GM19025 (cell line): Measurements from ENCODE around the gene ASPSCR1.

Experiments
- ATAC-seq: cut with Tn5 transposase; IDR thresholded peaks from one replicate; pipeline ENCODE4 v1.9.1; 2021; ENCODE audit warnings: mild to moderate bottlenecking, low read depth, moderate library complexity; ENCODE audit not compliant: unreplicated experiment

The ASPSCR1 gene

DNA sequence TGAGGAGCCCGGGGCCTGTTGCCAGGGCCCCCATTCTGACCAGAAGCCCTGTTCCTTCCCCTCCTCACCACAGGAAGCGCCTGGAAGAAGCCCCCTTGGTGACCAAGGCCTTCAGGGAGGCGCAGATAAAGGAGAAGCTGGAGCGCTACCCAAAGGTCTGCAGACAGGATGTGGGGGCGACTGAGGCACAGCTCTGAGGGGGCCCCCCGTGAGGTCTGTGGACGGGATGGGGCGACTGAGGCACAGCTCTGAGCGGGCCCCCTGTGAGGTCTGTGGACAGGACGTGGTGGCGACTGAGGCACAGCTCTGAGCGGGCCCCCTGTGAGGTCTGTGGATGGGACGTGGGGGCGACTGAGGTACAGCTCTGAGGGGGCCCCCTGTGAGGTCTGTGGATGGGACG lies 32.0 kb downstream of the ASPSCR1 start:
- no peak for ATAC-seq

DNA sequence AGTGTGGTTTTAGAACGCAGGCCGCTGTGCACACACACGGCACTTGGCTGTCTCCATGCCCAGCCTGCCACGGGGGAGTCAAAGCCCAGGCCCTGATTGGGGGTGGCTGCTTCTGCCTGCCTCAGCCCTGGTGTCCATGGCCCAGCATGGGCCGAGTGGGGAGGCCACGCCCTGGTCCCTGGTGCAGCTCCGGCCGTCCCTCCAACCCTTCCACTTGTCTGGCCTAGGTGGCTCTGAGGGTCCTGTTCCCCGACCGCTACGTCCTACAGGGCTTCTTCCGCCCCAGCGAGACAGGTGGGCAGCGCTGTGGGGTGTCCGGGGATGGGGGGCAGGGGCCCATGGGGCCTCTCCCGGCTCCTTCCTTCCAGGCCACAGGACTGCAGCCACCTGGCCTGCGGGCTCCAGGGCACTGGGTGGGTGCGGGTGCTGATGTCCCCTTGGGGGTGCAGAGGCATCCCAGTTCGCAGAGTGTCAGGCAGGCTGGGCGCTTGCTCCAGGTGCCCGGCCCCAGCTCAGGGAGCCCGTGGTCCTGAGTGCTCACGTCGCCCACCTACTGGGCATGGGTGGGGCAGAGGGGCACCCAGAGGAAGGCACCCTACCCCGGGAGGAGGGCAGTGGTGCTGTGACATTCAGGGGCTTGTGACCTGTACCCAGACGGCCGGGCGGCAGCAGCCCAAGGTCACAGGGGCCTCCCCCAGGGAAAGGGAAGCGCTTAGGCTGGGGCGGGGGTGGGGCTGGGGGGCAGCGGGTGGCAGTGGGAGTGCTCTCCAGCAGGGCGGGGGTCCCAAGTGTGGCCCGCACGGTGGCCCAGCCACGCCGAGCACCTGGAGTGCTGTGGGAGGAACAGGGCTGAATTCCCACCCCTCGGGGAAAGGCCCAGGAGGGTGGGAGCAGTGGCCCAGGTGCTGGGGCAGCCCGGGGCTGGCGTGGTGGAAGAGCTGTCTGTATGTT lies 33.4 kb downstream of the ASPSCR1 start:
- no peak for ATAC-seq

DNA sequence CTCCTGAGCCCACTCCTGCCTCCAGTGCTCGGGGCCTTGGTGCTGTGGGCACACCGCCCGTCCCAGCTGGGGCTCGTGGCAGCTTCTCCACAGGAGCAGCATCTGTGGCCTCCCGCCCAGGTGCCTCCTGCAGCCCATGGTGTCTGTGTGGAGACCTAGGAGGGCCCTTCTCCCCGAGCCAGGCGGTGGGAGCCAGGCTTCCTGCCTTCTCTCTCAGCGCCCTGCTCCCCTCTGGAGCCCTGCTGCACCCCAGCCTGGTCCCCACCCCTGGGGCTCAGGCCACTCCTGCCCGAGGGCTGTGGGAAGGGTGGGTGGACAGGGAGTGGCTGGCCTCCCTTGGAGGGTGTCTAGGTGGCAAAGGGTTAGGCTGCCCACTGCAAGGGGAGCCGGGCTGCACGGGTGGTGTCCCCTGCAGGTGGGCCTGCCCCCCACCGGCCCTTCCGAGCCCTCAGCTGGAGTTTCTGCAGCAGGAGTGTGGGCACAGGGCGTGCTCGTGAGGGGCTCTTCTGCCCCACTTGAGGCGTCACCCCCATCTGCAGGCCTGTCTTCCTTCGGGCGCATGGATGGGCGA lies 34.3 kb downstream of the ASPSCR1 start:
- ATAC-seq, result no peak

DNA sequence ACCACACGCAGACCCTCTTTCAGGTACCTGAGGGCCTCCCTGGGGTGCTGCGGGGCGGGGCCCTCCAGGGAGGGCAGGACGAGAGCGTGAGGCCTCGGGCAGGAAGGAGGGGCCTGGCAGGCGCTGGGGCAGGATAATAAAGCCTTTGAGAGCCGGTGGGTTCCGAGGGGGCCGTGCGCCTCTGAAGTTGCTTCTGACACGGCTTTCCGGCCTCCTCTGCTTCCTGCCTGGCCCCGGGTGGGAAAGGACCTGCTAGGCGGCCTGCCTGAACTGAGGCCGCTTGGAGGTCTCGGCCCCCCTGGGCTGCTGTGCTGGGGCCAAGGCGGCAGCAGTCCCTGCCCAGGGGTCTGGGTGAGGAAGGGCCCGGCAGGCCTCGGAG lies 34.8 kb downstream of the ASPSCR1 start:
- no peak for ATAC-seq

DNA sequence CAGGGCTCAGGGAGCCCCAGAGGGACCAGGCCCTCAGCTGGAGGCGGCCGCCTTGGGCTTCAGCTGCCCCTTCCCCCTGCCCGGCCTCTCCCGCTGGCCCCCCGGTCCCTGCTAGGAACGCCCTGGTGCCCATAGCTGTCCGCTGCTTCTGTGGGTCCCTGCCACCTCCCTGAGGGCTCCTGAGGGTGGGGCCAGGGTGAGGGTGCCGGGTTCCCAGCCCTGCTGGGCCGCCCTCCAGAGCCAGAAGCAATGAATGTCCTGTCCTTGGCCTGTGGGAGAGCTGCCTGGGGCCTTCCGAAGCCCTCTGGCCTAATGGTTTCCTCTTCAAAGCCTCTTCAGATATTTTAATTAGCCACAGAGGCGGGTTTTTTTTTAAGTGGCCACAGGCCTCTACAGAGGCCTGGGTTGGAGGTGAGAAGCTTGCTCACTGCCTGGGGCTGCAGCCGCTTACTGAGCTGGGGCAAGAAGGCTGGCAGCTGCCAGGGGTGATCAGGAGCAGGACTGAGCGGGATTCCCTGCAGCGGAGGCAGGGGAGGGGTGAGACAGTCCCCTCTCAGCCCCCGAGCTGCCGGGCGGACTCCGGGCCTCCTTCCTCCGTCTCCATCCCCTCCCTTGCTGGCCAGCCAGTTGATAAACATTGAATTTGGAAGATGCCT lies 35.3 kb downstream of the ASPSCR1 start:
- no peak for ATAC-seq

DNA sequence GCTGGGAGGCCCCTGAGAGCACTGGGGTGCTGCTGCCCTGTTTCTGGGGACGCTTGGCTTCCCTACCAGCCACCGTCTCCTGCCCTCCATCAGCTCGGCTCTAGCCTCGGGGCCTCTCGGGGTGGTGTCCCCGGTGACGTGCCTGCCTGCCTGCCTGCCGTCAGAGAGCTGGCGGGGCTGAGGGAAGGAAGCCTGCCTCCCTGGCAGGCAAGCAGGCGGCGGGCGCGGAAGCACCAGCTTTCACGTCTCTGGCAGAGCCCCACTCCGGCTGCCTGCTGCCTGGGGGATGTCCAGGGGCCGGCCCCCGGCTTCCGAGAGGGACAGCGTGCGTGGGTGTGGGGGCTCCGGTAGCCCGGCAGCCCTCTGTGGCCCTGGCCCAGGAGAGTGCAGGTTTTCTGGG lies 35.9 kb downstream of the ASPSCR1 start:
- ATAC-seq, result no peak

DNA sequence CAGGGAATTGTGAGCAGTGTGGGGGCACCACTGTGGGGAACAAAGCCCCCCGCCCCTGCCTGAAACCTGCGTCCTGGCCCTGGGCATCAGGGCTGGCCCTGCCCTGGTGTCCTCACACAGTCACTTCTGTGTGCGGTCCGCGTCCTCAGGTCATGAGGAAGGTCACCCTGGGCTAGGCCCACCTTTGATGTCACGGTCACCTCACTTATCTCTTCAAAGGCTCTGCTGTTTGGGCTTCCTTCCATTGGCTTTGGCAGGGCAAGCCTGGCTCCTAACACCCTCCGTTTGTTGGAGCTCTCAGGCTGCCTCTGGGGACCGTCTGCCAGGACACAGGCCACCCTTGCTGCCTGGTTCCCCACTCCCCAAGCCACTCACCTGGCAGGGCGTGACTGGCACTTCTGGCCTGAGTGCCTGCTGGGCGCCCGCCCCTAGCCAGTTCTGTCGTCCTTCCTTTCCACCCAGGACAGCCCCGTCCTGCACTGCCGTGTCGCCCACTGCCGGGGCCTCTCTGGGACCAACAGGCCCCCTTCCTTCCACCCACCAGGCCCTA lies 36.4 kb downstream of the ASPSCR1 start:
- ATAC-seq, result no peak

DNA sequence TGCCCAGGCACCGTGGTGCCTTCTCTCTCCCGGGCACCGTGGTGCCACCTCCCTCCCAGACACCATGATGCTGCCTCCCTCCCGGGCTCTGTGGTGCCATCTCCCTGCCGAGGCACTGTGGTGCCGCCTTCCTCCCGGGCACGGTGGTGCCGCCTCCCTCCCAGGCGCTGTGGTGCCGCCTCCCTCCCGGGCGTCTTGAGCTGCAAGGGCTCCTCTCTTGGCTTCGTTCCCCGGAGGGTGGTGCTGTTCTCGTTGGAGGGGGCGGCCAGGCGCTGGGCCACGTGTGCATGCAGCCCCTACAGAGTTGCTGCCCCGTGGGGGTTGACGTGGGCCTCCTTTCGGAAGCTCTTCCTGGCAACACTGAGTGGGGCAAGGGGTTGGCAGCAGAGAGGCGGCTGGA lies 37.0 kb downstream of the ASPSCR1 start:
- no peak for ATAC-seq

DNA sequence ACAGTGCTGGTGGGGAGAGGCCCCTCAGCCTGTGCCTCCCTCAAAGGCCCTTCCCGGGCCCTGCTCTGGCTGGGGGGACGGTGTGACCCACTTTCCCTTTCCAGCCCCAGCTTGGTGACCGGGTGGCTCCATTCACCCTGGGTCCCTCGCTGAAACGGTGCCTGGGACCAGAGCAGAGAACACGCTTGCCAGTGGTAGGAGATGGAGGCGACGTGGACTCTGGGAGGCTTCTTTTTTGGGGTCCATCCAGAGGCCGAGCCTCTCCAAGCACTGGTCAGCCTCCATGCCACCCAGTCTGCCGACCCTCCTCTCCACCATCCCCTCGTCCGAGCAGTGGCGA lies 37.5 kb downstream of the ASPSCR1 start:
- ATAC-seq, result no peak

DNA sequence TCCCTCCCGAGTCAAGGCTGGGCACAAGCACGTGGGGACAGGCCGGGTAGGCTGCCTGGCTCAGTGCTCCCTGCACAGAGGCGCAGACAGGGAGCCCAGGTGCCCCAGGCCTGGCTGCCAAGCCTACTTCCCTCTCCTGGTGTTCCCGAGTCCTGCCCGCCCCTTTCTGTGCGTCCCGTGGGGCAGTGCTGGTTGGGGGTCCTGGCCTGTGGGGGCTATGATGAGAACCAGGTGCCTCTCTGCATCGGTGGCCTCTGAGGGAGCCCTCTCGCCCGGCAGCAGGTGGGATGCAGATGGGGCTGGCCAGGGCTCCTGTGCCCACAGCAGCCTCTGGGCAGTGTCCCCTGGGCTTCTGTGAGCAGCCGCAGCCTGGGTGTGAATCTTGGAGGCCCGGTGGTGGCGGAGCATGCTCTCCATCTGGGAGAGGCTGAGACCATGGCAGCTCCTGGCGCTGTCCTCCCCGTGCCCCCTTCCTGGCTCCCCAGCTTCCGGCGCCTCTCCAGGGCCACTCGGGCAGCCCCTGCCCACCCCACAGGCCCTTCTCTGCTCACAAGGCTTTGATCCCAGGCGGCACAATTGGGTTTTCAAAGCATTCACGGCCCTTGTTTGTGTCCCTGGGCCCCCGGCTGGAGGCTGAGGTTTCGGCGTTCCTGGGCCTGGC lies 38.0 kb downstream of the ASPSCR1 start:
- no peak for ATAC-seq

DNA sequence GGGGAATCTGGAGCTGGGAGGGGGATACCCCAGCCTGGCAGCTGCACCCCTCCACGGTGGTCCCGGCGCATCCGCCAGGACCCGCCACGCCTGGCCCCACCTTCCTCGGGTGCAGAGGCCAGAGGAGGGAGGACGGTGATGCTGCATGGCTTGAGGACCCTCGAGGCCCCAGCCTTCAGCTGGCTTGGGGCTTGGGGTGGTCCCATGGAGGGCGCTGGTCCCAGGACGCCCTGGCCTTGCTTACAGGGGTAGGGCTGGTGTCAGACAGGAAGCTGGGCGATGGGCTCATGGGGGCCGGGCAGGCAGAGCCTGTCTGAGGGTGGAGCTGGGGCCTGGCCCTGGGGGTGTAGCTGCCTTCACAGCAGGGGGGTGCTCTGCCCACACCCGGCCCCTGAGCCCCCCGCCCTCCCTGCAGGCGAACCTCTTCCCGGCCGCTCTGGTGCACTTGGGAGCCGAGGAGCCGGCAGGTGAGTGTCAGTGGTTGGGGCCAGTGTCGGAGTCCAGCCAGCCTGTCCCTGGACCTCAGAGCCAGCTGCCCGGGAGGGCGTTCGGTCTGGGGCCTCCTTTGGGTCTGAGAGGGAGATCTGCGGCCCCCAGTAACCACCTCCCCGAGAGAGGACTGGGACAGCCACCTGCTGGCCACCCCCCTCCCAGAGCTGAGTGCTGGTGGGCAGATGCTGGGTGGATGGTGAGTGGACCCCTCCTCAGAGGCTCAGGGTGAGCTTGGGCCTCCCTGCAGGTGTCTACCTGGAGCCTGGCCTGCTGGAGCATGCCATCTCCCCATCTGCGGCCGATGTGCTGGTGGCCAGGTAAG lies 38.8 kb downstream of the ASPSCR1 start:
- ATAC-seq, result no peak

DNA sequence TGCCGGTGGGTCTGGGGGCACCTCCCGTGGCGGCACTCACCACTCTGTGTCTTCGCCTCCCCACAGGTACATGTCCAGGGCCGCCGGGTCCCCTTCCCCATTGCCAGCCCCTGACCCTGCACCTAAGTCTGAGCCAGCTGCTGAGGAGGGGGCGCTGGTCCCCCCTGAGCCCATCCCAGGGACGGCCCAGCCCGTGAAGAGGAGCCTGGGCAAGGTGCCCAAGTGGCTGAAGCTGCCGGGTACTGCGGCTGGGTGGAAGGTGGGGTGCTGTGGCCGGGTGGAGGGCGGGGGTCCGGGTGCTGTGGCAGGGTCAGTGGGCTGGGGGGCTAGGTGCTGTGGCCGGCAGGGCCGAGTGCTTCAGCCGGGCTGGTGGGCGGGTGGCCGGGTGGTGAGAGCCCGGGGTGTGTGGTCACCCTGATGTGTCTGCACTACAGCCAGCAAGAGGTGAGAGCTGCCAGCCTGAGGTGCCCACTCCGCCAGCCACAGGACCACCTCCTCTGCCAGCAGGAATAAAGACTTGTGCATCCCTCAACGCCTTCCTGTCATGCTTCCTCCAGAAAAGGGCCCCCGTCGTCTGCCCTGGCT lies 39.5 kb downstream of the ASPSCR1 start:
- ATAC-seq, result no peak

DNA sequence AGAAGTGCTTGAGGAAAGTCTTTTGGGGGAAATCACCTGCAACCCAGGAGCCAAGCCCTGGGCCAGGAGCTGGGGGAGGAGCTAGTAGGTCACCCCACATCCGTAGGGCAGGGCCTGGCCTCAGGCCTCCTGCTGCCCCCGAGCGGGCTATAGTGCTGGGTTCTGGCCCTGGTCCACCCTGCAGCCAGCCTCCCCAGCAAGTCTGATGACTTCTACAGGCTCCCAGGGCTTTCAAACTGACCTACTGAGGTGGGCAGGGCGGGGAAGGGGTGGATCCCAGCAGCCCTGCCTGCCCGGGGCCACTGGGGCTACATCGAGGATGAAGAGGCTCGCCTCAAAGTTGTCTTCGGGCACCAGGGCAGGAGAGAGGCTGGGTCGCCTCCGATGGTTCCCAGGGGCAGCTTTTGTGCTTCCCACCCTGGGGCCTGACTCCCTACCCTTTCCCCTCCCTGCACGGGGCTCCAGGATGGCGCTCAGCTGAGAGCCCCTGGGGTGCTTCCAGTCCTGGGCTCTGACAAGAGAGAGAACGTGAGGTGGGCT lies 40.3 kb downstream of the ASPSCR1 start:
- ATAC-seq, result no peak

DNA sequence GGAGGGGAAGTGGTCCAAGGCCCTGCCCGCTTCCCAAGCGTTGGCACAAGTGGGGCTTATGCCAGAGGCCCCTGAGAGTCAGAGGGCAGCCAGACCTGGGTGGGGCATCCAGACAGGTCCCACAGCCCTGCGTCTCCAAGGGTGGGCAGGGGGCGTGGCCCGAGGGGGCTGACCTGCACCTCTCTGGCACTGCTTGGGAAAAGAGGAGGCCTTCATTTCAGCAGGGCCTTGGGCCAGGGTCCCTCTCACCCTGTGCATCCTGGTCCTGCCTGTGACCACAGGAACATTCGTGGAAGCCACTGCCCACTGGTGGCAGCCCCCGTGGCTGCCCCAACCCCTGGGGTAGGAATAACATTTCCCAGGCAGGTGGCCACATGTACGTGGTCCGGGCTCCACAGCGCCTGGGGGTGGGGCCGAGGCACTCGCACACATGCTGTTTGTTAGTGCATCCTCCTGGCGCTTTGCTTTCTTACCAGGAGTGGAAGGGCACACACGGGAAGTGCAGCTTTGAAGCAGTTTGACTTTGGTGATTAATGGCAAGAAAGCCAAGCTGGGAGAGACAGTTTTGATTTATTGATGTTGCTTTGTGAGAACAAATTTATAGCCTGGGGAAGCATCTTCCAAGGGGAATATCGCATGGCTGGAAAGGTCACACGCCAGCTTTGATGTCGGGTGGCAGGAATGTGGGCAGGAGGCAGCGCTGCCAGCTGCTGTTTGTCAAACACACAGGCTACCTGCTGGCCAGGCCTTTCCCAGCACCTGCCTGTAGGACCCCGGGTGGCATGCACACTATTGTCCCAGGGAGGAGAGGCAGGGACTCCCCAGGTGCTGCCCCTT lies 40.9 kb downstream of the ASPSCR1 start:
- ATAC-seq, result no peak

DNA sequence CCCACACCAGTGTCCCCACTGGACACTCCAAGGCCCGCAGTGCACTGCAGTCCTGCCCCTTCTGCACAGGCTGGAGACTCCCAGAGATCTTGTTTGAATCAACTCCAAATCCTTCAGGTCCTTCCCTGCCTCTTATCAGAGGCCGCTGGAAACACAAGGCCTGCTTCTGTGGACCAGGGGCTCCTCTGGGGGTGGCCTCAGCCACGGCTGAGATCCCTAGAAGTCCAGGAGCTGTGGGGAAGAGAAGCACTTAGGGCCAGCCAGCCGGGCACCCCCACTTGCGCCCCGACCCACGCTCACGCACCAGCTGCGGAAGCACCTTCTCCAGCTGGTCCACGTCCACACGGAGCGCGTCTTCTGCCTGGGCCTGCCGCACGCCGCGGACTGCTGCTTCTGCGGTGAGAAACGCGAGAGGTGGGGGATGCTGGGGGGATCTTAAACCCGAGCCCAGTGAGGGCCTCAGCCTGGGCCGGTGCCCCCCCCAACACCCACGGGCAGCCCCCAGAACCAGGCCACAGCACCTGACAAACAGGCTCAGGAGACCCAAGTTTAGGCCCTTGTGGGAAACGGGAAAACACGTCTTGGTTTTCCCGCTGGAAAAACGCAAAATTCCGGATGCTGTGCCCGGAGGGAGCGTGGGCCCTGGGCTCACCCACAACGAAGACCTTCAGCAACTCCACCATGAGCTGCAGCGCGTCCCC lies 41.7 kb downstream of the ASPSCR1 start:
- ATAC-seq, result no peak

DNA sequence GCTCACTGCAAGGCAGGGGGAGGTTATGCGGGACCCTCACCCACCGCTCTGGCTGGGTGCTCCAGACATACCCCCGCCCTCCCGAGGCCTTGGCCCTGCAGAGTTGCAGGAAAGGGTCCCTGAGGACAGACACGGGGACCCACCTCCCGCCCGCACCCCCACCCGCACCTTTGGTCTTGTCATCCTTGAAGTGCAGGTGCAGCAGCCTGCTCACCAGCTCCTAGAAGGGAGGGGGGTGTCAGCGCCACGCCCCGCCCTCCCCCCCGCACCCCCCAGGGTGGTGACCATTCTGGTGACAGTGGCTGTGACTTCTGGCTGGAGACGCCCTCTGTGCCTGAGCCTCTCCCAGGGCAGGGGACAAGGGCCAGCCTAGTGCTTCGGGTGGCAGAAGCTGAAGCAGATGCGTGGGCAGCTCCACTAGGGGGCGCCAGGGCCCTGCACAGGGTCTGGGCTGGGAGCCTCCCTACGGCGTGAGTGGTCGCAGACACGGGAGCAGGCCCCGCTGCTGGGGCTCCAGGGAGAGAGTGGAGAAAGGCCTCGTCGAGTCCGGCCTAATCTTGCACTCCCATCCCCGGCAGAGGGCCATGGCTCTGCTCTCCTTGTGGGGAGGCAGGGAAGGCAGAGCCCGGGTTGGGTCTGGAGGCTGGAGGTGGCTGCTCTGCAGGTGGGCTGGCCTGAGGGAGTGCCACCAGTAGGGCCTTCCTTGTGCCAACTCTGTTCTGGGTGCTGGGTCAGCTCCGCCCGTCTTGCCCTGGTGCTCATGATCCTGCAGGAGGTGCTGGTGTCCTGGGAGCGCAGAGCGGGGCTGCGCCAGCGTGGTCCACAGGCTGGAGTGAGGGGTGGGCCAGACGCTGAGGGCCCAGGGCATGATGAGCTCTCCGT lies 42.5 kb downstream of the ASPSCR1 start:
- no peak for ATAC-seq

DNA sequence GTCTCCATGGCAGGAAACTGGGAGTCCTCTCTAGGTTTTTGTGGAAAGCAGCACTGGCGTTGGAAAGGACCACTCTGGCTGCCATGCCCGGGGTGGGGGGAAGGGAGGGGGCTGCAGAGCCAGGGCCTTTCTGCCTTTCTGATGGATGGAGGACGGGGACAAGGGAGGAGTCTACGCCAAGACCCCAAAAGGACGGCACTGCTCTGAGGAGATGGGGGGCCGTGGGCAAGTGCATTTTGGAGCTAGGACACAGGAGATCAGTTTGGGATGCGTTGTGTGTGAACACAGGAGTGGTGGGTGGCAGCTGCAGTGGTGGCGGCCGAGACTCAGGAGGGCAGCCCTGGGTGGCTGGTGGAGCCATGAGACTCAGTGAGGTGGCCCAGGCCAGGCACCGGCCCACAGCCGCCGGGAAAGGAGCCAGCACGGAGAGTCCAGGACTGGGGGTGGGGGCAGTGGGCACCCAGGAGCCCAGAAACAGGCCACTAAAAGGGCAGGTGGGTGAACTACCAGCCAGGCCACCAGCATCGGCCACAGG lies 43.2 kb downstream of the ASPSCR1 start:
- no peak for ATAC-seq
